ENCODE data around the gene GFOD1.

The GFOD1 gene

DNA sequence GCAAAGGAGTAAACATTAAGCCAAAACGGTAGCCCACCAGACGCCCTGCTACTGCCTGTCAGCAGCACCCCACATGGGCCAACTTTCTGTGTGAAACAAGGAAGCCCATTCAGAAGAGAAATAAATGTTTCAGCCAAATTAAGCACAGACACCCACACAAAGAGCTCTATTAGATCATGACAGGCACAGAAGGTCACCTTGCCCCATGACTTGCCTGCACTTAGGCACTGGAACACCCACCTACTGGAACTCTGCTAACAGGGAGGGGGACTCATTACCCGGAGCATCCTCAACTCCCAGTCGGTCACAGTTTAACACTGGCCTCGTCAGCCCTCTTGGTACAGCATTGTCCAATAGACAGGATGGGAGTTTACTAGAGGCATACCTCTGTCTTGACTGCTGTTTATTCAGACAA, 31.8 kb downstream of the GFOD1 start:
- Histone ChIP-seq H3K79me2 (ENCODE audit: control insufficient read depth, low read length) (peaks cover 2% of the 10 kb centered on the region; the same call in 1 of the 2 replicates), H3K27ac (ENCODE audit: low read depth, low read length) (no peak overlapping the region), H3K9me3 (ENCODE audit: control insufficient read depth, insufficient read depth, low read length) (no peaks in the 10 kb centered on the region), H3K9me2 (replicated peaks; ENCODE audit: control insufficient read depth, low read length) (no peaks in the 10 kb centered on the region), H3K4me2 (ENCODE audit: low read length) (peak overlapping the region; percentile 44), H3K27me3 (ENCODE audit: control insufficient read depth, low read length) (no peaks in the 10 kb centered on the region), H3K4me3 (ENCODE audit: low read length) (peak overlapping the region; percentile 34; the same call in 1 of the 2 replicates), H3F3A (ENCODE audit: control insufficient read depth, insufficient read depth) (no peaks in the 10 kb centered on the region), H4K20me1 (ENCODE audit: control insufficient read depth, insufficient read depth, low read depth, low read length) (no peaks in the 10 kb centered on the region), H3K4me1 (ENCODE audit: control insufficient read depth, low read length) (peaks cover 58% of the 10 kb centered on the region), H3K36me3 (ENCODE audit: control insufficient read depth, low read length) (no peaks in the 10 kb centered on the region)
- no peak for TF ChIP-seq EZH2phosphoT487 (IDR thresholded peaks at IDR 0.05; ENCODE audit: borderline replicate concordance, low read length)
- TF ChIP-seq, protein P1, sequence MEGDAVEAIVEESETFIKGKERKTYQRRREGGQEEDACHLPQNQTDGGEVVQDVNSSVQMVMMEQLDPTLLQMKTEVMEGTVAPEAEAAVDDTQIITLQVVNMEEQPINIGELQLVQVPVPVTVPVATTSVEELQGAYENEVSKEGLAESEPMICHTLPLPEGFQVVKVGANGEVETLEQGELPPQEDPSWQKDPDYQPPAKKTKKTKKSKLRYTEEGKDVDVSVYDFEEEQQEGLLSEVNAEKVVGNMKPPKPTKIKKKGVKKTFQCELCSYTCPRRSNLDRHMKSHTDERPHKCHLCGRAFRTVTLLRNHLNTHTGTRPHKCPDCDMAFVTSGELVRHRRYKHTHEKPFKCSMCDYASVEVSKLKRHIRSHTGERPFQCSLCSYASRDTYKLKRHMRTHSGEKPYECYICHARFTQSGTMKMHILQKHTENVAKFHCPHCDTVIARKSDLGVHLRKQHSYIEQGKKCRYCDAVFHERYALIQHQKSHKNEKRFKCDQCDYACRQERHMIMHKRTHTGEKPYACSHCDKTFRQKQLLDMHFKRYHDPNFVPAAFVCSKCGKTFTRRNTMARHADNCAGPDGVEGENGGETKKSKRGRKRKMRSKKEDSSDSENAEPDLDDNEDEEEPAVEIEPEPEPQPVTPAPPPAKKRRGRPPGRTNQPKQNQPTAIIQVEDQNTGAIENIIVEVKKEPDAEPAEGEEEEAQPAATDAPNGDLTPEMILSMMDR (IDR thresholded peaks at IDR 0.05; ENCODE audit: low read depth, low read length, poor library complexity, severe bottlenecking), result no peak

DNA sequence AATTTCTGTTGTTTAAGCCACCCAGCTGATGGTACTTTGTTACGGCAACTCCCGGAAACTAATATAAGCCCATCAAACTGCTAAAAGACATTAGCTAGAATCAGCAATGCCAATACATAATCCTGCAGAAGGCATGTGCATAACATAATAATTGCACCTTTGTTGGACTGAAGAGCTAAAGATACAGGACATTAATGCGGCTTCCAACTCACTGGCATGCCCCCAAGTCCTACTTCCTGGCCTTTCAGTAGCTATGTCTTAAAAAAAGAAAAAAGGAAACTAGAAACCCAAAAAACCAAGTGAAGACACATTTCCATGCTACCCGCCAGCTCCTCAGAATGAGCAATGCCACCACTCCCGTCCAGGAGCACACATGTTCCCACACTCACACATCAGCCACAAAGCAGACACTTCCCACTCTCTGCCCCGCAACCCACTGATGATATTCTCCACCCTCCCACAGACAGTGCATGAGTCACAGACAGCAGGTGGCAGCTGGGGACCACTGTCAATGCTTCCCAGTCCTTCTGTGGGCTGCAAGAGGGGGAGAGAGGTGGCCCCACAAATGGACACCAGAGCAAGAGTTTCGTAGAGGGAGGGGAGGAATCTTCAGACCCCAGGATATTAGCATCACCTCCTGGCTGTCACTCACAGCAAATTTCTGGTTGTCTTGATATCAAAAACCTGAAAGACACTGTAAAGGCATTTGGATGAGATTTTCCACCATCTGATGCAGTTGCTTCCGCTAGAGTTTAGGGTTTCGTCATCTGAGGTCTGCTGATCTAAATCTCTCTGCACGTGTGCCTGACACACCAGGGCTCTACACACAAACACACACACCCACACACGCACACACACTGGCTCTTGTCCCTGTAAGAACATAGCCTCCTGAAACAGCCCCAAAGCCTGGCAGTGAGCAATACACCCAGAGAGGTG, 32.8 kb downstream of the GFOD1 start:
- H3K4me1 ChIP-seq (ENCODE audit: control insufficient read depth, low read length), result peaks cover 54% of the 10 kb centered on the region
- no peaks in the 10 kb centered on the region for H3K9me3 ChIP-seq (ENCODE audit: control insufficient read depth, insufficient read depth, low read length)
- H3K27me3 ChIP-seq (ENCODE audit: control insufficient read depth, low read length), result no peaks in the 10 kb centered on the region
- no peaks in the 10 kb centered on the region for H4K20me1 ChIP-seq (ENCODE audit: control insufficient read depth, insufficient read depth, low read depth, low read length)
- H3K9me2 ChIP-seq (replicated peaks; ENCODE audit: control insufficient read depth, low read length), result no peaks in the 10 kb centered on the region
- no peaks in the 10 kb centered on the region for H3K79me2 ChIP-seq (ENCODE audit: control insufficient read depth, low read length)
- no peaks in the 10 kb centered on the region for H3F3A ChIP-seq (ENCODE audit: control insufficient read depth, insufficient read depth)
- TF ChIP-seq EZH2phosphoT487 (IDR thresholded peaks at IDR 0.05; ENCODE audit: borderline replicate concordance, low read length), result no peak
- TF ChIP-seq, protein P1 (IDR thresholded peaks at IDR 0.05; ENCODE audit: low read depth, low read length, poor library complexity, severe bottlenecking), result peak; percentile 48
- peak overlapping the region; percentile 34 for H3K4me3 ChIP-seq (ENCODE audit: low read length)
- peak overlapping the region; percentile 44 for H3K4me2 ChIP-seq (ENCODE audit: low read length)
- H3K27ac ChIP-seq (ENCODE audit: low read depth, low read length), result no peak overlapping the region
- H3K36me3 ChIP-seq (ENCODE audit: control insufficient read depth, low read length), result no peaks in the 10 kb centered on the region

DNA sequence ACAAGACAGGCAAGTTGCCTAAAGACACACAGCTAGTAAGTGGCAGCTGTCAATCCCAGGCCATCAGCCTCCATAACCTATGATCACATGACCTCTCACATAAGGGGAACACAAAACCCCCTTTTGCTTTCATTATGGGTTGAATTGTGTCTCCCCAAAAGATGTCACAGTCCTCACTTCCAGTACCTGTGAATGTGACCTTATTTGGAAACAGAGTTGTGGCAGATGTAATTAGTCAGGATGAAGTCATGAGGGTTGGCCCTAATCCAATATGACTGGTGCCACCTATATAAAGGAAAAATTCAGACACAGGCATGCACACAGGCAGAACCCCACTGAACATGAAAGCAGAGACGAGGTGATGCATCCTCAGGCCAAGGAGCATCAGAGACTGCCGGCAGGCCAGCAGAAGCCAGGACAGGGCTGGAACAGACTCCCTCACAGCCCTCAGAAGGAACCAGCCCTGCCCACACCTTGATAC, 33.6 kb downstream of the GFOD1 start:
- H3K9me2 ChIP-seq (replicated peaks; ENCODE audit: control insufficient read depth, low read length), result no peaks in the 10 kb centered on the region
- TF ChIP-seq, protein P1 (IDR thresholded peaks at IDR 0.05; ENCODE audit: low read depth, low read length, poor library complexity, severe bottlenecking), result no peak
- TF ChIP-seq EZH2phosphoT487 (IDR thresholded peaks at IDR 0.05; ENCODE audit: borderline replicate concordance, low read length), result no peak
- H3K4me2 ChIP-seq (ENCODE audit: low read length), result no peak overlapping the region
- H3K4me1 ChIP-seq (ENCODE audit: control insufficient read depth, low read length), result peaks cover 47% of the 10 kb centered on the region
- H3K27me3 ChIP-seq (ENCODE audit: control insufficient read depth, low read length), result no peaks in the 10 kb centered on the region
- H3K4me3 ChIP-seq (ENCODE audit: low read length), result no peak overlapping the region
- no peaks in the 10 kb centered on the region for H4K20me1 ChIP-seq (ENCODE audit: control insufficient read depth, insufficient read depth, low read depth, low read length)
- no peak overlapping the region for H3K27ac ChIP-seq (ENCODE audit: low read depth, low read length)
- no peaks in the 10 kb centered on the region for H3F3A ChIP-seq (ENCODE audit: control insufficient read depth, insufficient read depth)
- no peaks in the 10 kb centered on the region for H3K79me2 ChIP-seq (ENCODE audit: control insufficient read depth, low read length)
- H3K9me3 ChIP-seq (ENCODE audit: control insufficient read depth, insufficient read depth, low read length), result no peaks in the 10 kb centered on the region
- H3K36me3 ChIP-seq (ENCODE audit: control insufficient read depth, low read length), result no peaks in the 10 kb centered on the region
